OCI-LY1 (cell line): ENCODE results near the gene TMEM178B.

Experiments
- H2AFZ ChIP-seq: fragments of 200-600 bp; sonication (generic), shearing (Covaris generic); 2 replicates; pipeline ENCODE4 v1.6.0; 2014; ENCODE audit warnings: antibody characterized with exemption, mild to moderate bottlenecking, low read length
- H3F3A ChIP-seq: fragments of 200-600 bp; sonication (generic), shearing (Covaris generic); 2 replicates; pipeline ENCODE4 v1.6.0; 2014; ENCODE audit warnings: mild to moderate bottlenecking, antibody characterized with exemption, low read length, moderate library complexity; ENCODE audit not compliant: insufficient read depth
- H3K27ac ChIP-seq: fragments of 200-600 bp; sonication (generic); 2 replicates; pipeline ENCODE4 v1.5.1; 2014; ENCODE audit warnings: low read length, mixed run types, mild to moderate bottlenecking, low read depth; ENCODE audit not compliant: poor library complexity, severe bottlenecking
- H3K27me3 ChIP-seq: fragments of 200-600 bp; sonication (generic); 2 replicates; pipeline ENCODE4 v1.6.0; 2014; ENCODE audit warnings: antibody characterized with exemption, mild to moderate bottlenecking, low read length, moderate library complexity; ENCODE audit not compliant: insufficient read depth
- H3K36me3 ChIP-seq: fragments of 200-600 bp; sonication (generic); 2 replicates; pipeline ENCODE4 v1.6.1; 2014; ENCODE audit warnings: mild to moderate bottlenecking, antibody characterized with exemption, low read length, moderate library complexity, mixed read lengths; ENCODE audit not compliant: insufficient read depth
- H3K4me1 ChIP-seq: fragments of 200-600 bp; sonication (generic); 2 replicates; pipeline ENCODE4 v1.5.1; 2014; ENCODE audit warnings: mild to moderate bottlenecking, low read length, moderate library complexity; ENCODE audit not compliant: insufficient read depth, severe bottlenecking
- H3K4me2 ChIP-seq: fragments of 200-600 bp; sonication (generic), shearing (Covaris generic); 2 replicates; pipeline ENCODE4 v1.6.1; 2014; ENCODE audit warnings: low read length
- H3K4me3 ChIP-seq: fragments of 200-600 bp; sonication (generic); 2 replicates; pipeline ENCODE4 v1.5.1; 2014; ENCODE audit warnings: low read length, low read depth, mild to moderate bottlenecking, mixed read lengths; ENCODE audit not compliant: poor library complexity, severe bottlenecking
- H3K79me2 ChIP-seq: fragments of 200-600 bp; shearing (Covaris generic); 2 replicates; pipeline ENCODE4 v1.6.1; 2016; ENCODE audit warnings: mixed run types, low read length, mixed read lengths; ENCODE audit not compliant: insufficient read depth
- H3K9ac ChIP-seq: fragments of 200-600 bp; sonication (generic), shearing (Covaris generic); 2 replicates; pipeline ENCODE4 v1.6.1; 2014; ENCODE audit warnings: mild to moderate bottlenecking, low read length, mixed read lengths
- H3K9me2 ChIP-seq: fragments of 200-600 bp; sonication (generic), shearing (Covaris generic); 2 replicates; pipeline ENCODE4 v1.6.1; 2014; ENCODE audit warnings: low read depth, mild to moderate bottlenecking, low read length, mixed read lengths
- H3K9me3 ChIP-seq: fragments of 200-600 bp; shearing (Covaris generic); 2 replicates; pipeline ENCODE4 v1.6.1; 2014; ENCODE audit warnings: low read length, mixed read lengths
- H4K20me1 ChIP-seq: fragments of 200-600 bp; sonication (generic), shearing (Covaris generic); 2 replicates; pipeline ENCODE4 v1.6.0; 2016; ENCODE audit warnings: mild to moderate bottlenecking, low read length; ENCODE audit not compliant: insufficient read depth
- CTCF ChIP-seq: fragments of 200-600 bp; sonication (generic), shearing (Covaris generic); IDR thresholded peaks from 2 replicates; pipeline ENCODE4 v1.5.1; 2017; ENCODE audit warnings: mild to moderate bottlenecking, antibody characterized with exemption, low read length, moderate library complexity, mixed read lengths
- EZH2 ChIP-seq: fragments of 200-600 bp; sonication (generic), shearing (Covaris generic); IDR thresholded peaks from 2 replicates; pipeline ENCODE4 v1.8.0; 2017; ENCODE audit warnings: borderline replicate concordance, mixed run types, mild to moderate bottlenecking, antibody characterized with exemption, low read length, moderate library complexity, mixed read lengths

The TMEM178B gene

GRCh38 chr7:141418066-141418465 is 344.2 kb downstream of the TMEM178B start:
- no peaks in the 10 kb centered on the region for H3K4me1 ChIP-seq
- H2AFZ ChIP-seq = no peak overlapping the region
- H3K4me2 ChIP-seq = no peak overlapping the region
- H3K9me3 ChIP-seq = no peaks in the 10 kb centered on the region
- no peak overlapping the region for H3K27ac ChIP-seq
- H3K36me3 ChIP-seq = no peaks in the 10 kb centered on the region
- no peak overlapping the region for H3K9ac ChIP-seq
- no peaks in the 10 kb centered on the region for H3K9me2 ChIP-seq
- H3K27me3 ChIP-seq = no peaks in the 10 kb centered on the region; the same call in 1 of the 2 replicates
- H4K20me1 ChIP-seq = no peaks in the 10 kb centered on the region
- no peak for TF ChIP-seq CTCF
- TF ChIP-seq EZH2 = no peak
- no peaks in the 10 kb centered on the region for H3K79me2 ChIP-seq
- no peaks in the 10 kb centered on the region for H3F3A ChIP-seq
- no peak overlapping the region for H3K4me3 ChIP-seq

GRCh38 chr7:141421306-141421705 is 347.4 kb downstream of the TMEM178B start:
- TF ChIP-seq EZH2 (no peak), CTCF (no peak)
- H3K9me2 ChIP-seq = no peaks in the 10 kb centered on the region
- H4K20me1 ChIP-seq = no peaks in the 10 kb centered on the region

GRCh38 chr7:141427134-141427533 is 353.3 kb downstream of the TMEM178B start:
- TF ChIP-seq CTCF (no peak), EZH2 (no peak)
- no peaks in the 10 kb centered on the region for H3K9me2 ChIP-seq
- no peak overlapping the region for H3K4me2 ChIP-seq
- H2AFZ ChIP-seq = no peak overlapping the region
- H3K9me3 ChIP-seq = peaks cover 6% of the 10 kb centered on the region
- no peak overlapping the region for H3K4me3 ChIP-seq
- no peaks in the 10 kb centered on the region for H3K4me1 ChIP-seq
- no peak overlapping the region for H3K27ac ChIP-seq
- no peak overlapping the region for H3K9ac ChIP-seq
- no peaks in the 10 kb centered on the region for H3F3A ChIP-seq
- H3K27me3 ChIP-seq = no peaks in the 10 kb centered on the region
- H3K36me3 ChIP-seq = no peaks in the 10 kb centered on the region
- H4K20me1 ChIP-seq = no peaks in the 10 kb centered on the region
- H3K79me2 ChIP-seq = no peaks in the 10 kb centered on the region

More at GRCh38 chr7:141421306-141421705, 347.4 kb downstream of the TMEM178B start:
- no peak overlapping the region for H2AFZ ChIP-seq
- no peaks in the 10 kb centered on the region for H3K4me1 ChIP-seq
- H3K36me3 ChIP-seq = no peaks in the 10 kb centered on the region
- H3K27me3 ChIP-seq = no peaks in the 10 kb centered on the region; the same call in 1 of the 2 replicates
- H3K27ac ChIP-seq = no peak overlapping the region
- H3K4me3 ChIP-seq = no peak overlapping the region
- no peaks in the 10 kb centered on the region for H3K79me2 ChIP-seq
- no peak overlapping the region for H3K4me2 ChIP-seq
- H3K9me3 ChIP-seq = no peaks in the 10 kb centered on the region
- no peaks in the 10 kb centered on the region for H3F3A ChIP-seq
- no peak overlapping the region for H3K9ac ChIP-seq
